Umbilical cord (tissue), 2 donors: ENCODE results near the gene ROR1. TPM values are rescaled to one million over a fixed set of nuclear protein-coding genes. Genes with fewer than 3 reads are reported as not detected.
"Not testable (repeated sequence)": the region's sequence is repeated elsewhere in the genome, so short reads cannot be mapped to it uniquely, and the experiment has no call there.

Source experiments
- DNase-seq: peaks from one replicate; pipeline ENCODE4 v3.0.0-alpha.2; 2015; ENCODE audit warnings: low spot score
- total RNA-seq: library from RNA; depleted of rRNA; stranded (reverse); fragments of >200 nt; gene quantifications from one replicate; pipeline ENCODE4 v1.2.3, GENCODE V29; 2014; ENCODE audit warnings: low replicate concordance; ENCODE audit not compliant: insufficient read depth

The ROR1 gene
- total RNA-seq, 1 donor from 2014 or later = 22.4 TPM

DNA sequence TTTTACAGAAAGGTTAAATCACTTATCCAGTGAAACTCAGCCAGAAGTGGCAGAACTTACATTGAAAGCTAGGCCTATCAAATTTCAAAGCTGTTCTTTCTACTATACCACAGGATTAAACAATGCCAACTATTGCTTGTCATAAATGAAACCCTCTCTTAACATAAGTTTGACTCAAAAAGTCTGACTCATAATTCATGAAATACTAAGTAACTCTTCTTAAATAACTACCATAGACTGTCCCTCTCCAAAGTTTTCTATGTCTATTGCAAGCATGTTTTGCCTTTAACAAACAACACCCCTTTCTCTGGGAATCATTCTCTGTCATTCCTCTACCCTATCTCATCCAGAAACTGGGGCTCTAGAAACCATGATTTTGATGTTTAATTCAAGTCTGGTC, 320.1 kb downstream of the ROR1 start:
- no peak for DNase-seq

DNA sequence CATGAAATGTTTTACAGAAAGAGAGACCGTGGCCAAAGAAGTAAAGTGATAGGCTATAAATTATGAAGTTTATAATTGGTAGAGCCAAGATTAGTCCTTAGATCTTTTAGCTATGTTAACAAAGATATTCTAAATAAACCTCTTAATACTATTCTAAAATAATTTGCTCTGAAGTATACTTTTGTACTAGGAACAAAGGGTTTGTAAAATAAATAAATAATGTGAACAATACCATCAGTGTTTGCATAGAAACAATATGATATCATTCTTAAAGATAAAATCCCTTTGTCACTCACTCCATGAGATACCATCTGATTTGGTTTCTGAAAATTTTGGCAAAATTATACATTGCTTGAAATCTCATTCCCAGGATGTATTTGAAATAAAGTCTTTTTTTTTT, 322.0 kb downstream of the ROR1 start:
- no peak for DNase-seq

DNA sequence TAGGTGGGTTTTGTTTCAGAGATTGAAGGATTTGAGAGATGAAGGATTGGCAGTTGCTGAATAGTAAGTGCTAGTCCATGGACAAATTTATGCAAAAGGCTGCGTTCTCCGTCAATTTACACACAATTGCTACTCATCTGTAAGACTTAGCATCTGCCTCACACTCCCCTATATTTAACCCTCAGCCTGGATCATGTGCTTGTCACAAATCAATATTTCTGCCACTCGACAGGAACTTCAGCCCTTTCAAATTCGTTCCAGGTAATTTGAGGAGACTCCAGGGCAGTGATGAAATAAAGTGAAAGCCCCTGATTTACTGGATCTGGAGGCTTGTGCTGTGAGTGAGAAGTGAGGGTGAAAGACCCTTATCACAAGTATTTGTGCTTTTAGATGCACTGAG, 324.0 kb downstream of the ROR1 start:
- DNase-seq = no peak

DNA sequence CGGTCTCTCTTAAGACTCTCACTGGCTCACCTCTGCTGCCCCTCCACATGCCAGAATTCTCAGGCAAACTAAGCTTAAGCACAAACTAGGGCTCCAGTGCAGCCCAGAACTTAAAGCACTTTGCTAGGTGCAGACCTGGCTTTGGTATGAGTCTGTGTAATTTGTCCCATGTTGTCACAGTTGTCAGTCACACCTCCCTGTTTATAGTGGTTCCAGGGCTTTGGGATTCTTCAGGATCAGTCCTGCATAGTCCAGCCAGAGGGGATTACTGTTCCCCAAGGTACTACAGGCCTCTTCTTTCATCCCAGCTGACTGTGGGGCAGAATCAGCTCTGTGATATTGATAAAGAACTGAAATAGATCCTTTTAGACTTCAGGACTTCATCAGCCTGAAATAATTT, 324.6 kb downstream of the ROR1 start:
- DNase-seq = no peak

DNA sequence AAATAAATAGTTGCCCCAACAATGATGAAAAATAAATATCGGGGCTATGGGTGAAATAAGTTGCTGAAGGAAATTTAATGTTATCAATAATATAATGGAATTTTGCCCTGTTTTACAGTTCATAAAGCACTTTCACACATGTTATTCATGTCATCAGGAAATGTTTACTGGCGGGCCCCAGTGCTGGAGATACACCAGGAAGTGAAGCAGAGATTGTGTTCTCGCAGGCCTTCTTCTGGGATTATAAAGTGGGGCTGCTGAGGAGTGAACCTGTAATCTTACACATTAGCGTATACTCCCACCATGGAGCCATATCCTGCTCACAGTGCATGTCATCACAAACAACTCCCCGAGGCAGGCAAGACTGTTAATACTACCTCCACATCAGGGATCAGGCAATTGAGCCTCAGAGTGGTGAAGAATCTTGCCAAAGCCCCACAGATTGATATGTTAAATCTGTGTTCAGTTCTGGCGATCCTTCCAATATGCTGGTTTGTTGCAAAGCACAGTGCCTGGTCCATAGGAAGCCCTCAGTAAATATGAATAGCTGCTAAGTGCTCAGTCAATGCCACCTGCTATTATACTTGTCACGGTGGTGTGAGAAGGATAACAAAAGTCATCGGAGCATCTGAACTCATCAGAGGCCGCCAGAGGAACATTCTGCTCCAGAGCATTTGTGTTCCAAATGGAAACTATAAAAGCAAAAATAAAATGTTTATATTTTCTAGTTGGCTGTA, 325.2 kb downstream of the ROR1 start:
- no peak for DNase-seq

DNA sequence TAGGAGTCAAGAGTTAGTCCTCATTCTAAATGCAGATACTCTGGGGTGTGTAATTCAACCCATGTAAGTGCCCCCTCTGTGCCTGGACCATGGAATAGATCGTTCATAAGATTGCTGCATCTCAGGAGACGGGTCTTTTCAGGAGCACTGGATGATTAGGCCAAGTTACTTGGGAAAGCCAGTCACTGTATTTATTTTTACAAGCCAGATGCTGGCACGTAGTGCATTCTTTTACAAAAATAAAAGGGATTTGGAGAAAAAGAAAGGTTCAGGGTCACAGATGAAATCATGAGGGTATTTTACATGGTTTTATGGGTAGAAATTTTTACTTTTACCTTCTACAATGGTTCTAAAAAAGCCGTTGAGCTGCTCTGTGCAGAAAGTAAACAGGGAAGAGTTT, 327.0 kb downstream of the ROR1 start:
- no peak for DNase-seq

DNA sequence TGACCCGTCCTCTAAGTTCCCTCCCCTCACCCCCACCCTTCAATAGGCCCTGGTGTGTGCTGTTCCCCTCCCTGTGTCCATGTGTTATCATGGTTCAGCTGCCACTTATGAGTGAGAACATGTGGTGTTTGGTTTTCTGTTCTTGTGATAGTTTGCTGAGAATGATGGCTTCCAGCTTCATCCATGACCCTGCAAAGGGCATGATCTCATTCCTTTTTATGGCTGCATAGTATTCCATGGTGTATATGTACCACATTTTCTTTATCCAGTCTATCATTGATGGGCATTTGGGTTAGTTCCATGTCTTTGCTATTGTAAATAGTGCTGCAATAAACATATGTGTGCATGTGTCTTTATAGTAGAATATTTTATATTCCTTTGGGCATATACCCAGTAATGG, 330.8 kb downstream of the ROR1 start:
- DNase-seq = not testable (repeated sequence)

DNA sequence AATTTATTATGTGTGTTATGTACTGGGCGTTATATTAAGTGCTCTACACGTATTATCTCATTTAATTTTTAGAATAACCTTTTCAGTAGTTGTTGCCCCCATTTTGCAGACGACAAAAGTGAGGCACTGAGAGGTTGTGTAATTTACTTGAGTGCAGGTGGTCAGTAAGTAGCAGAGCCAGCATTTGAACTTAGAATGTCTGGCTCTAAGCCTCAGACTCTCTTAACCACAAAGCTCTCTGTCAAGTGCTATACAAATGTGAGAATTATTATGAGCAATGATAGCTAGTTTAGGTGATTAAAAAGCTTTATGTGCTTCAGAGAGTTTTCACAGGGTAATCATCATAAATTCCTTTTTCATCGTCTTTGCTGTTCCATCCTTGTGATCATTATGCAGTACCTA, 333.3 kb downstream of the ROR1 start:
- DNase-seq = no peak

DNA sequence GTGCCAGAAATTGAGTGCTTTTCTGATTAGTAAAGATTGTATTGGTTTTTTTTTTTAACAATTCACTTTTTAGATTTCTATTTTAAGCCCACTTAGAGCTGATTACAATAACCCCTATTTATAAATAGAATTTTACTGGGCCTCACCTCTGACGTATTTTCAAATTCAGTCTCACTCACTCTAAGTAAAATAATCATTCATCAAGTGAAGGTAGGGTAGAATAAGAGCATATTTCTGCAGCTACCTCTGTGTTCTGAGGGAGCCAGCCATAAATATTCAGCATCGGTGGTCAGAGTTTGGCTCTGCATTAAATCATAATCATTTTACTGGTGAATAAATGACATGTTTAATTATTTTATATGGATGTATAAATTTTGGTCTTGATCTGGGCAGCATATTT, 333.8 kb downstream of the ROR1 start:
- DNase-seq = no peak

DNA sequence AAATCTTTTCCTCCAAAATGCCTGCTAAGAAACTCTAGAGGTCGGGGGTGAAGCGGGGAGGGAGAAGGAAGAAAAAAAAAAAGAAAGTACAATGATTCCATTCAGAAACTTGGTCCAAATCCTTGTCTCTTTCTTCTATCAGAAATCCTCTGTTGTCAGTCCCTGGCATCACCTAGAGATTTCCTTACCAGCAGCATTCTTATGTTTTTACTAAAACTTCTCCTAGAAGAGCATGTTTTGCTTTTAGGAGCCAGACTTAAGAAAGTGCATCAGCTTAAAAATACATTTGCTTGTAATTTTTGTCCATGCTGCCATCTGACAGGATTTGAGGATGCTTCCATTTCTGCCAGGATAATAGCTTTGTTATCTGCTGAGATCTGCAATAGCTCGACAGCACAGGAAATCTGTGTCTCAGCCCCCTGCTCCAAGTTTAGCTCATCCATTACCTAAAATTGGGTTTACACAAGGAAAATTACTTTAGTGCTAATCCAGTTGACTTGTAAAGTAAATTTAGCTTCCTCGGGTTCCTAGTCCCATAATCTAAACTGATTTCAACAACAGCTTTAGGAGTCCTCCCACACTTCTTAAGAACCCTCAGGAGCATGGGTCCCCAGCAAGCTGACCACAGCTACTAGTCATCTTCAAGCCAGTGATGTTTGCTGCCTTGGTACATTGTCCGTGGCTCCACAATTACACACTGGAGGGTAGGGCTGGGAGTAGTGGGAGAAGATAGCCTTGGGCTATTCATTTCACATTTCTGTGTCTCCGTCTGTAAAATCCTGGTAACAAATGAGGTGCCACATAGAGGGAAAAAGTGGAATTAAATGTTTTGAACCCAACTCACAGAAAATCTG, 337.3 kb downstream of the ROR1 start:
- no peak for DNase-seq

DNA sequence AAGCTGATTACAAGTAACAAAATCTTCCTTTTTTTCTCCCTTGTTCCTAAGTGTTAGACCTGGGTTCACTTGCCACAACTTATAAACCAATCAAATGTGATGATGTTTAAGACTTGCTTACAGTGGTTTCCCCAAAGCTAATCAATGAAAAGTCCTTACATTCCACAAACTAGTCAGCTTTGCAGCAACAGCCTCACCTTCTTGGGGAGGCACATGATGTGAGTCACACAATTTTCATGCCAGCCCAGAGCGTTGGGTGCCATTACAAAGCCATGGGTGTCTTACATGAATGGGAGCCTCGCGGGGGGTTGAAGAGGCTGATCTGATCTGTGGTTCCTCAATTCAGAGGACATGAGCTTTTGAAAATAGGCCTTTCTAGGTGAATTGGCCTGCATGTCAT, 338.0 kb downstream of the ROR1 start:
- DNase-seq = no peak

DNA sequence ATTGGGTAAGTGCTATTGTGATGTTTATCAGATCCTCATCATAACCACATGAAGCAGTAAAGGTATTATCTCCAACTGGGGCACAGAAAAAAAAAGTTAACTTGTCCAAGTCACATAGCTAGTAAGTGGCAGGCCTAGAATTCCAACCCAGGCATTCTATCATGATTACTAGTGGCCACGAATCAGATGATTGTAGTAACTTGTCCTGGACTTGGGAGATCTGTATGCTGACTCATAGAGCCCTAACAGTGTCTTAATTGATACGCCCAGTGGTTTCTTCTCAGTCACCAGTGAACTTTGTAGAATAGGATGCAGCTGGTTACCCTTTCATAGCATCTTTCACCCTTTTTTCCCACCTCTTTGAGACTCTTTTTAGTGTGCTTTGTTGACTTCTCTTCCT, 338.5 kb downstream of the ROR1 start:
- DNase-seq = no peak

DNA sequence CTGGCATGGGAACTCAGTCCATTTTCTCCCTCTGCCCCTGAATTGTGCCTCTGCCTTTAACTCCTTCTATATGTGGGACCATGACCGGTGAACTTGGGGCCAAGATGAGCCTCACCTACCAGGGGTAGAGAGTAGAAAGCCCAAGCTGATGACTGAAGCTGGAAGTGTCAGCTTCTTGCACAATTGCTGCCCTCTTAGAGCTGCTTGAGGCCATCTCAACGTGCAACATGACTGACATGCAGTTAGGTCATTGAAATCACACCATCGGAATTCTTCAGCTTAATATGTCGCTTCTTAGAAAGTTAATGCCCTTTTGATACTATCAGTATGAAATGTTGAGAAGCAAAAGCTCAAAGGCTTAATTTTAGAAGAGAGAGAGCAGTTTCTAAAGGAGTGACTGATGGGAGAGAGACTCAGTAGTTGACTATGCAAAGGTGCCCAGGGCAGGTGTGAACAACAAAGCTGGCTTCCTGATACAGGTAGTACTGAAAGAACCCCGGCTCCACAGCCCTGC, 340.3 kb downstream of the ROR1 start:
- no peak for DNase-seq

DNA sequence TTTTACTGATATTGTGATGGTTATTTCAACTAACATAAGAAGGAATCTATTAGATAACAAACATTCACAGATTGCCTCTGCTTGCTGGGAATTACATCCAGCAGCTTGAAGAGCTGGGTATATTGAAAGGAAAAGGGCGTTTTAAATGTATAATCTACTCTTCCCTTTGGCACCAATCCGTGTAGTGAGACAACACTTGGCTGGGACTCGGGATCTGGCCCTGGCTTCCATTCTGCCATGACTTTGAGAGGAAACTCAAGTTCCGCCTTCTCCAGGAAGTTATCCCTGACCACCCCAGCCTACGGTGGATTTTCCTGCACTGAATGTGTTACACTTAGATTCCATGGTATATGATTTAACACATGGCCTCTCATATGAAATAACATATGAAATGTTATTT, 342.7 kb downstream of the ROR1 start:
- peak; percentile 85 for DNase-seq

DNA sequence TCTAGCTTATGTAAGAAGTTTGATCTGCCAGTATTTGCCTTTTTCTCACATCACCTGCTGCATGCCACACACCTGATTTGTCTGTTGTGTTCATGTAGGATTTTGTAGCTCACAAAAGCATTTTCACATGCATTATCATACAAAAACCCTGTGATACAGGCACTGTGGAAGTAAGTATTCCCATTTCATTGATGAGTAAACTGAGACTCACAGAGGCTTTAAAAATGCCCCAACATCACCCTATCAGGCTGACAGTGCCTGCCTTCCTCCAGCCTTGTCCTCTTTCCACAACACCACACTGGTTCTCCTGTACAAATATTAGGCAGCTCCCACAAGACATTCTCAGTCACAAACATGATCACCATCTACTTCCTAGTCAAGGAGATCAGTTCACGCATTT, 343.7 kb downstream of the ROR1 start:
- no peak for DNase-seq

DNA sequence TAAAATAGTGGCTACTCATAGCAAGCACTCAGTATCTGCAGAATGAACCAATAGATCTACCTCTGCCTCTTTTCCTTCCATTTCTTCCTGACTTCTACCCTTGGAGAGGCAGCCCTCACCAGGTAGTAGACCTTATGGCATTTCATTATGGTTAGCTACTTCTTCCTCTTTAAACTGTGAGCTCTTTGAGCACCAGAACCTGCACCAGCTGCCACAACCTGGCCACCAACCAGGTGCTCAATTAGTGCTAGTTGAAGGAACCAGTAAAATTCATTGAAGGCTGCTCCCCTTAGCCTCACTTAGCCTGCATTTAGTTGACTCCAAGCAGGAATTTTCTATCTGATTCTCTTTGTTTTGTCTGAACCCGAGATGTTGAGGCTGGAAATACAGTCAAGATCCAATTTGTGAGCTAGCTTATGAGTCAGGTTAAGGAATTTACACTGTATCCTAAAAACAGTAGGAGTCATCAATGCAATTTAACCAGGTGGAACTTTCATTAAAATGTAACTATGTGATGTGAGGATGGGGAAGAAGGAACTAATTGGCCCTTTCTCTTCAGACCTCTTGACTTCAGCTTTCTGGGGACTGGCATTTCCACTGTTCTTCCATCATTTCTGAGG, 348.1 kb downstream of the ROR1 start:
- no peak for DNase-seq

DNA sequence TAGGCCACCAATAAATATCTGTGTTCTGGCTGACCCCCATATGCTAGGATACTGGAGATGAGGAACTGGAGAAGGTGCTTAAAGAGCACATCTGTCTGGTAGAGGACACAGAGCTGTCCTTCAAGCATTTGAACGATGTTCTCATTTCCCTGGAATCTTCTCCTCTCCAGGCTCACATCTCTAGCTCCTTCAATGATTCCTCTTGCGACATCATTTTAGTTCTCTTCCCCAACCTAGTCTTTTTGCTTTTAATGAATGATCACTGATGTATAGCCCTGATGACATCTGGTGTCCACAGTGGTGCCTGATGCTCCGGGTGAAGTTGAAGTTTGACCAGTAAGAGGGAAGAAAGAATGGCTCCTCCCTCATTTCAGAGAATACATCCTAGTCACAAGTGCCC, 348.8 kb downstream of the ROR1 start:
- DNase-seq = no peak

DNA sequence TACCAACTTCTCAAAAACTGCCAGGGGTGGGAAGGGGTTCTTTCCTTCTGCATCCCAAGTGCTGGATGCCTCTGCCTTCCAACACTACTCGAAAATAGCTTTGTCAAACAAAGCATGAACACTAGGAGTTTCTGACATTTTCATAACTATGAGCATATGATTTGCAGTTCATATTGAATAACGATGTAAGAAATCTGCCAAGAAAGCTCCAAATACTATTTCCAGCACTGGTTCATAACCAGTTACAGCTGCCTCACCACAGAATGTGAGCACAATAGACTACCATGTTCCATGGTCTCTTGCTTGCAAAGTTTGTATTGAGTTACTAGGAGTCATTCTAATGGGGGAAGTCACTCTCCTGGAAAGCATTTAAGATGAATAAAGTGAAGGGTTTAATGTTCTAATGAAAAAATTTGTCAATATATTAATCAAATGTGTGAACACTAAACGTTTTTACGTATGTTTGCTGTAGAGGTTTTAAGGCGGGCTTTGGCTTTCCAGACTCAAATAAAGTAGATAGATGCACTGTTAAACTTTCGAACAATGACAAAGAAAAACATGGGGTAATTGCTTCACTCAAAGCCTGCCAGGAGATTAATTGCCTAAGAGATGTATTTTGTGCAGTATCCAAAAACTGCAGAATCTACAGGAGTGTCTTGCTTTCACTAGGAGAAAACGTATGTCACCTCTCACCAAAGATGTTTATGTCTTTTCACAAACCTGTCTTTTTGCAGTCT, 351.1 kb downstream of the ROR1 start:
- no peak for DNase-seq

DNA sequence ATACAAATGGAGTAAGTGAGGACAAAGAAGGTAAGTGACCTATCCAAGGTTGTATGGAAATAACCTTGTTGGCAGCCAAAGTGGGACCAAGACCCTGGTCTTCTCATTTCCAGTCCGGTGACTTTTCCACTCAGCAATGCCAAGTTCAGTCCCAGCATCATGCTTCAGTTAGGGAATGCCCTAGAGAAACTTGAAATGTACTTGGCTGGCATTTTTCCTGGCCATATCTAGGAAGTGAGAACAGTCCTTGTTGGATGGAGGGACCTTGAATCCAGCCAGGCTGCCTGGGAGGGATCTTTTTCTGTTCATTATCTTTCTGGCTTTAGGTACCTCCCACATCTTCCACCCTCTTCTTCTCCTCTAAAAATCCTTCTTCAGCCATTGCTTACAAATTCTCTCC, 352.8 kb downstream of the ROR1 start:
- no peak for DNase-seq

DNA sequence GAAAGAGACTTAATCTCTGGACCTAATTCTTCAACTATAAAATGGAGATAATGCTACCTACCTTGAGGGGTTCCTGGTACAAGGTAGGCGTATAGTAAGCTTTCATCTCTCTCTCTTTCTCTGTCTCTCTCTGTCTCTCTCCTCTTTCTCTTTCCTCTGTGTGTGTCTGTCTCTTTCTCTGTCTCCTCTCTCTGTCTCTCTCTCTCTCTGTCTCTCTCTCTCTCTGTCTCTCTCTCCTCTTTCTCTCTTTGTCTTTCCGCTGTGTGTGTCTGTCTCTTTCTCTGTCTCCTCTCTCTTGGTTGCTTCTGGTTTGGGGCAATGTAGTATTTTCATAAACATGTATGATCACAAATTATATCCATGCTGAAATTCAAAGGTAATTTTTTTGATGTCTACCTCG, 353.5 kb downstream of the ROR1 start:
- no peak for DNase-seq

DNA sequence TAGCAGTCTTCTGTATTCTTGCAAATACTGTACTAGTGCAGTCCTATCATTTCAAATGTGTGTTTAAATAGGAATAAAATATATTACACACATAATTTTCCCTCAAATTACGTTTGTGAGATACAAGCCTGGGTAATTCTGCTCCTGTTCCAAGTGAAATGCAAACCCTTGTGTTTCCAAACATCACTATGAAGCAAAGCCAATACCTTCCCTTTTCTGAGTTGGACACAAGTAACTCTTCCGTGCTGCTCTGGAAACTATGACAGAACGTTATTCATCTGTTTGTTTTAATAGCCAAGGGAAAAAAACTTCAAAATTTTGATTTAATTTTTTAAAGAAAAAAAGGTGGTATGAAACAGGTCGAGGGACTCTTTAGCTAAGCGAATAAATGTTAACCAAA, 355.9 kb downstream of the ROR1 start:
- DNase-seq = no peak

DNA sequence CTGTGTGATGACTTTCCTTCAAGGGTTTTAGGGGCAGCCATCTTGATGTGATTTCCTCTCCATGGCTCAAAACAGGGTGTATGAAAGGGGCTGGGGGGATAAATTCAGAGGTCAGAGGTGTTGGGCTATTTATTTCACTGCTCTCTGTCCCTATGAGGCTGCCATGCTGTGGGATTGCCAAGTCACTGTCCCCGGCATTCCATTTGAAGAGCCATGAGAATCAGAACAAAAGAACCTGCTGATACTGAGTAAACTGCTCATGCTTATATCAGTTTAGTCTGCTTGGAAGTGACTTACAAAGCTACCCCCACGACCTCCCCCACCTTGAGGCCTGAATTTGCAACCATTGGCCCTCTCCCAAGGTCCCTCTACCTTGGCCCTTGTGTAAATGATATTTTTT, 357.3 kb downstream of the ROR1 start:
- no peak for DNase-seq
